CD4-positive, alpha-beta T cell (primary cell): ENCODE results near the gene ZNF519. TPM values are rescaled to one million over a fixed set of nuclear protein-coding genes. Genes with fewer than 3 reads are reported as not detected.
A peak's percentile ranks its signal among the peaks of the same experiment; 100 is the strongest.

ENCODE experiments used
- ATAC-seq: fragments of 200-7000 bp; cut with Tn5 transposase; one replicate; pipeline ENCODE4 v1.10.0; 2022; ENCODE audit warnings: mild to moderate bottlenecking; ENCODE audit not compliant: poor library complexity
- CTCF ChIA-PET: fragments of 350-600 bp; sonication (Branson Sonifier 250); formaldehyde crosslinking; loops from one replicate; lab custom pipeline; 2021; ENCODE audit warnings: antibody characterized with exemption, inconsistent platforms; lab: Charles Lee
- POLR2A ChIA-PET: fragments of 350-600 bp; sonication (Branson Sonifier 250); formaldehyde crosslinking; loops from one replicate; lab custom pipeline; 2021; ENCODE audit warnings: antibody characterized with exemption, inconsistent platforms; lab: Charles Lee
- DNase-seq, 14 experiments: peaks; one replicate each; pipeline ENCODE4 v3.0.0-alpha.2; 2013 to 2020; ENCODE audit warnings: mixed read lengths in 2 of 14
- H3K27ac ChIP-seq, 2 donors: one replicate each; pipeline versions ENCODE4 v1.5.1 to v1.7.0; 2013; ENCODE audit warnings: low read length in 2 of 2, low read depth in 1 of 2, mild to moderate bottlenecking in 1 of 2
- H3K27me3 ChIP-seq, 2 experiments: 1 replicate in 1 of 2; 2 replicates in 1 of 2; pipeline versions ENCODE4 v1.6.1 to v1.7.0; 2013; ENCODE audit warnings: low read length in 2 of 2, control low read depth in 1 of 2, mild to moderate bottlenecking in 1 of 2, moderate library complexity in 1 of 2; ENCODE audit not compliant: insufficient read depth in 2 of 2, control insufficient read depth in 1 of 2
- H3K36me3 ChIP-seq: one replicate; pipeline ENCODE4 v1.6.1; 2013; ENCODE audit warnings: low read length, control low read depth; ENCODE audit not compliant: insufficient read depth
- H3K4me1 ChIP-seq: one replicate; pipeline ENCODE4 v1.6.1; 2013; ENCODE audit warnings: low read length, control low read depth; ENCODE audit not compliant: insufficient read depth
- H3K4me3 ChIP-seq: one replicate; pipeline ENCODE4 v1.5.1; 2013; ENCODE audit warnings: mild to moderate bottlenecking, low read length, moderate library complexity
- H3K9me3 ChIP-seq, 2 experiments: 1 replicate in 1 of 2; 2 replicates in 1 of 2; pipeline versions ENCODE4 v1.6.1 to v1.7.0; 2013; ENCODE audit warnings: low read length in 2 of 2, mild to moderate bottlenecking in 2 of 2, control low read depth in 1 of 2, moderate library complexity in 1 of 2; ENCODE audit not compliant: control insufficient read depth in 1 of 2, insufficient read depth in 1 of 2
- H3K27ac Mint-ChIP-seq: one replicate; pipeline ENCODE4 v1.8.0; 2020; ENCODE audit warnings: mixed read lengths
- H3K27me3 Mint-ChIP-seq: one replicate; pipeline ENCODE4 v1.8.0; 2021; ENCODE audit warnings: mixed read lengths
- H3K36me3 Mint-ChIP-seq: one replicate; pipeline ENCODE4 v1.8.0; 2021; ENCODE audit warnings: low read depth, mixed read lengths
- H3K4me1 Mint-ChIP-seq: one replicate; pipeline ENCODE4 v1.8.0; 2021; ENCODE audit warnings: low read depth, mixed read lengths
- H3K4me3 Mint-ChIP-seq: one replicate; pipeline ENCODE4 v1.8.0; 2020; ENCODE audit warnings: mild to moderate bottlenecking, mixed read lengths
- H3K9me3 Mint-ChIP-seq: one replicate; pipeline ENCODE4 v1.8.0; 2020; ENCODE audit warnings: mixed read lengths
- CTCF ChIP-seq: fragments of 200-600 bp; IDR thresholded peaks from one replicate; pipeline ENCODE4 v1.8.0; 2022; ENCODE audit warnings: antibody characterized with exemption, mild to moderate bottlenecking
- intact Hi-C, 2 experiments: fragments of 100-400 bp; cut with DNase I in 1 of 2; cut with micrococcal nuclease in 1 of 2; formaldehyde crosslinking; loops; one replicate each; pipeline versions ENCODE4 v1.15.1 to v1.9.0; 2023 to 2025; cut with DNase I, micrococcal nuclease
- total RNA-seq, 174 experiments: library from RNA in 2 of 174; stranded (reverse) in 2 of 174; gene quantifications; one replicate each; pipeline ENCODE4 v1.2.3 and lab custom pipeline; 2021 to 2026

Gene ZNF519
- total RNA-seq, 2 experiments from 2014 or later, result 8.3 to 10.4 TPM

DNA sequence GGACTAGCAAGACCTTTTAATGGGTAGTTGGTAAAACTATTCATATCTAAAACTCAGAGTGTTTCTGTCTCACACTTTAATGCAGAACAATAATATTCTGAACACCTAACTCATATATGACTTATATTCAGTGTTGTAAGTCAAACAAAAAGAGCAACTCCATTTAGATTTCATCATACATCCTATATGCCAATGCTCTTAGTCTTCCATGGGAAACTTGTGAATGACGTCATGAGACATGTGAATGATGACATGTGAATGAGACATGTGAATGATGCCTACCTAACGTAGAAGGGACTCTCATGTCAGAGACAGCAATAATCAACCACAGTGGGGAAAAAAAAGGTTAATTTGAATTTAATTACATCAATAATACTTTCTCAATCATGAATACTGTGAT is 28.0 kb downstream of the ZNF519 start:
- Histone ChIP-seq H3K4me1 (no peaks in the 10 kb centered on the region), H3K9me3 (peaks cover 16 to 33% of the 10 kb centered on the region in 2 experiments), H3K36me3 (no peaks in the 10 kb centered on the region), H3K27ac (no peak overlapping the region), H3K4me3 (no peak overlapping the region), H3K27me3 (no peaks in the 10 kb centered on the region)
- no peaks in the 10 kb centered on the region for H3K27me3 Mint-ChIP-seq
- H3K9me3 Mint-ChIP-seq, result peaks cover 14% of the 10 kb centered on the region
- H3K36me3 Mint-ChIP-seq, result peaks cover 69% of the 10 kb centered on the region
- ATAC-seq (no peak), DNase-seq (no peak)
- ChIA-PET CTCF (no interaction called here), POLR2A (no interaction called here)
- intact Hi-C loops, result no loop called here
- H3K27ac Mint-ChIP-seq, result no peak overlapping the region
- H3K4me1 Mint-ChIP-seq, result peaks cover 10% of the 10 kb centered on the region
- H3K4me3 Mint-ChIP-seq, result no peak overlapping the region
- no peak for TF ChIP-seq CTCF

GRCh38 chr18:14100503-14101286 is 31.5 kb downstream of the ZNF519 start:
- no peak overlapping the region for H3K4me3 Mint-ChIP-seq
- Histone ChIP-seq H3K4me3 (no peak overlapping the region), H3K9me3 (peaks cover 6 to 11% of the 10 kb centered on the region in 2 experiments), H3K4me1 (no peaks in the 10 kb centered on the region), H3K27ac (no peak overlapping the region), H3K27me3 (no peaks in the 10 kb centered on the region), H3K36me3 (no peaks in the 10 kb centered on the region)
- peaks cover 37% of the 10 kb centered on the region for H3K36me3 Mint-ChIP-seq
- no peak overlapping the region for H3K27ac Mint-ChIP-seq
- no peak for ATAC-seq
- TF ChIP-seq CTCF, result no peak
- CTCF ChIA-PET, result no interaction called here
- DNase-seq, result peak in 1 of 14 experiments; percentile 37
- no peaks in the 10 kb centered on the region for H3K27me3 Mint-ChIP-seq
- intact Hi-C loops, result no loop called here
- POLR2A ChIA-PET, result no interaction called here
- H3K4me1 Mint-ChIP-seq, result peaks cover 10% of the 10 kb centered on the region
- H3K9me3 Mint-ChIP-seq, result peaks cover 10% of the 10 kb centered on the region

DNA sequence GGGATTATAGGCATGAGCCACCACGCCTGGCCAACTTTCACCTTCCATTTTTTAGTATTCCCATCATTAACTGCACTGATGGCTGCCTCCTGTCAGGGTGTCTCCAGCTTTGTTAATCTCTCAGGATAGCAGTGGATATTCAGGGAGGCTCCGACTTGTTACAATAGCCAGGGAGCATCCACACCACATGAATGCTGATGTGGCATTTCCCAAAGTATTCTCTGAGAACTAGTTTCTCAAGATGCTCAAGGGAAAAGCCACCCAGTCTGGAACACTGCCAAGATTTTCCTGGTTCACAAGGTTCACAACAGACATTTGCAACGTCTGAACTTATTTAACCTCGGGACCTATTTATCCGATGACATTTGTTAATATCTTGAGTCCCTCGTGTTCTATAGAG is 33.8 kb downstream of the ZNF519 start:
- Histone ChIP-seq H3K4me1 (no peaks in the 10 kb centered on the region), H3K27me3 (no peaks in the 10 kb centered on the region), H3K4me3 (no peak overlapping the region), H3K27ac (no peak overlapping the region), H3K9me3 (peaks cover 0 to 9% of the 10 kb centered on the region in 2 experiments), H3K36me3 (no peaks in the 10 kb centered on the region)
- Mint-ChIP-seq H3K4me3 (no peak overlapping the region), H3K4me1 (peaks cover 10% of the 10 kb centered on the region), H3K27ac (no peak overlapping the region), H3K9me3 (no peaks in the 10 kb centered on the region), H3K27me3 (no peaks in the 10 kb centered on the region), H3K36me3 (peaks cover 18% of the 10 kb centered on the region)
- ChIA-PET POLR2A (no interaction called here), CTCF (no interaction called here)
- no peak for TF ChIP-seq CTCF
- intact Hi-C loops, result no loop called here
- no peak for ATAC-seq
- no peak for DNase-seq
